CD4-positive, alpha-beta T cell treated with Interleukin-4 for 4 hours (primary cell): ENCODE results near the gene ANO9.

ENCODE experiments used
- DNase-seq: peaks from one replicate; pipeline ENCODE4 v3.0.0-alpha.2; 2020

The ANO9 gene

GRCh38 chr11:380491-380890 is 61.3 kb downstream of the ANO9 start:
- DNase-seq, result no peak

GRCh38 chr11:380095-380480 is 61.7 kb downstream of the ANO9 start:
- DNase-seq, result no peak

GRCh38 chr11:379205-380094 is 62.4 kb downstream of the ANO9 start:
- DNase-seq, result no peak

GRCh38 chr11:377883-378500 is 63.8 kb downstream of the ANO9 start:
- no peak for DNase-seq

- no peak for DNase-seq
Observed at GRCh38 chr11:377174-377865, 64.5 kb downstream of the ANO9 start.

GRCh38 chr11:376531-377173 is 65.2 kb downstream of the ANO9 start:
- DNase-seq, result no peak

- DNase-seq, result no peak
Observed at GRCh38 chr11:375065-376025, 66.5 kb downstream of the ANO9 start.

- DNase-seq, result no peak
Observed at GRCh38 chr11:373716-374551, 67.9 kb downstream of the ANO9 start.

- no peak for DNase-seq
Observed at GRCh38 chr11:372809-373715, 68.7 kb downstream of the ANO9 start.

- DNase-seq, result no peak
Observed at GRCh38 chr11:371716-372590, 69.9 kb downstream of the ANO9 start.

GRCh38 chr11:371051-371450 is 70.8 kb downstream of the ANO9 start:
- no peak for DNase-seq

GRCh38 chr11:370070-370941 is 71.5 kb downstream of the ANO9 start:
- no peak for DNase-seq

GRCh38 chr11:369336-370018 is 72.3 kb downstream of the ANO9 start, which contains the start of gene B4GALNT4:
B4GALNT4 (plus strand) TSS chr11:369499; CDS start chr11:369804, 305 bp downstream.
- DNase-seq, result no peak

GRCh38 chr11:368414-369335 is 73.1 kb downstream of the ANO9 start:
- DNase-seq, result no peak

GRCh38 chr11:367956-368413 is 73.8 kb downstream of the ANO9 start:
- no peak for DNase-seq
